H1 (cell line): ENCODE measurements around the gene GSTO1. TPM values are rescaled to one million over a fixed set of nuclear protein-coding genes. Genes with fewer than 3 reads are reported as not detected.

Experiments used
- ASH2L ChIP-seq: fragments of 200-600, 300-600 bp; sonication (generic); IDR thresholded peaks from one replicate; pipeline ENCODE4 v1.7.1; 2017; ENCODE audit warnings: low read length
- CBX5 ChIP-seq: fragments of 300-800, 300-1000 bp; sonication (generic); IDR thresholded peaks from 2 replicates; pipeline ENCODE4 v1.7.1; 2016; ENCODE audit warnings: antibody characterized with exemption, low read length, low read depth
- CHD7 ChIP-seq: fragments of 300-600 bp; sonication (generic); IDR thresholded peaks from 2 replicates; pipeline ENCODE4 v1.7.1; 2012; ENCODE audit warnings: low read length, moderate library complexity, mild to moderate bottlenecking, inconsistent platforms; ENCODE audit not compliant: insufficient replicate concordance
- CTCF ChIP-seq, 3 experiments: IDR thresholded peaks; 1 replicate in 2 of 3; 2 replicates in 1 of 3; pipeline versions ENCODE4 v1.5.1 to v1.6.1; 2011; ENCODE audit warnings: low read length in 3 of 3, mild to moderate bottlenecking in 3 of 3, inconsistent platforms in 2 of 3, low read depth in 1 of 3, moderate library complexity in 1 of 3; ENCODE audit not compliant: insufficient read depth in 1 of 3; ENCODE audit errors: control extremely low read depth in 1 of 3
- SIRT6 ChIP-seq: IDR thresholded peaks from one replicate; pipeline ENCODE4 v1.7.1; 2012; ENCODE audit warnings: low read length, inconsistent platforms
- SP2 ChIP-seq: IDR thresholded peaks from 2 replicates; pipeline ENCODE4 v1.6.1; 2012; ENCODE audit warnings: mild to moderate bottlenecking, low read length, inconsistent platforms
- polyA plus RNA-seq, 7 experiments: library from polyadenylated mRNA; depleted of rRNA in 3 of 7; stranded (reverse) in 5 of 7; unstranded in 2 of 7; fragments of >200 nt in 5 of 7; fragments of 200-250 nt in 2 of 7; gene quantifications; 1 replicate in 5 of 7; 2 replicates in 1 of 7; 4 replicates in 1 of 7; pipeline versions ENCODE4 v1.2.1 to v1.2.3, GENCODE V29; 2011 to 2013; ENCODE audit warnings: missing spikeins in 2 of 7, mixed read lengths in 2 of 7
- total RNA-seq: library from RNA; stranded (reverse); fragmentation: NEBNext Ultra II Directional; extraction: Animal tissue kit (Norgen Biotek cat#: 25700); gene quantifications from 2 replicates; pipeline ENCODE4 v1.2.1, GENCODE V29; 2021

Gene GSTO1
- total and polyA plus RNA-seq, 2 of the 8 experiments (the other 6 are each of a cell fraction or from before 2014, with no cell fraction given), result 22.4 to 32.5 TPM

- TF ChIP-seq SIRT6, result no peak
- TF ChIP-seq ASH2L, result peak; percentile 95
- no peak for TF ChIP-seq CBX5
- TF ChIP-seq CTCF (IDR thresholded peaks at IDR 0.05; ENCODE audit: control extremely low read depth in 1 of 3, insufficient read depth in 1 of 3, low read depth in 1 of 3, low read length in 3 of 3), result peak; percentile 87 to 92 (median 91)
- no peak for TF ChIP-seq CHD7
- TF ChIP-seq SP2, result no peak
Measured at GRCh38 chr10:104274762-104275721, 20.4 kb downstream of the GSTO1 start (continued).
